ENCODE data around the gene PLEKHS1.

PLEKHS1 gene

DNA sequence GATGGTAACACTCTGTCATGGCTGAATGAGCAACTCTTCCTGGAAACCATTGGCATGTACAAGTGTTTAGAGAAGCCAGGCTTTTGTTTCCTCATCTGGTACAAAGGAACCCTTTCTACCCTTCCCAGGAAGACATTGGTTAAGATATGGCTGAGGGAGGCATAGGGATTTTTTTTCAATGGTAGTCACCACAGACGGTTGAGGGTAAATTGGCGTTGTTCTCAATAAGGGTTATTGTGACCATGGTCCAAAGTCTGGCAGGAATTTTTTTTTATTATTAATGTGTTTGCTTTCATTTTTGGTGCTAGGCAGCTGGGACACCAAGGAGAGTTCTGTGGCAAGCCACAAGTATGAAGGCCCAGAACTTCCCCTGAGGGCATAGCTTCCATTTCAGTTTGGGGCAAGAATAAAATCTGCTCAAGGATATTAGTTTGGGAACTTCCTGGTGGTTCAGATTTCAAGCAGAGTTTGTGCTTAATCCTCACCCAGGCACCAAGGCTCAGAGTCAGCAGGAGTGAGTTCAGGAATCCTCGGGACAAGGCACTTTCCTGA lies at the start of gene PLEKHS1:
Gene PLEKHS1 (plus strand): TSS at position 502 of the 552 bp plus-strand sequence. CDS start 3,596 bp downstream, outside the sequence.
- DNase-seq (ENCODE audit: low read depth), result peak; percentile 26

- DNase-seq (ENCODE audit: low read depth), result peak; percentile 61
Observed at GRCh38 chr10:113704637-113705343, 46.7 kb upstream of the PLEKHS1 start.

GRCh38 chr10:113705344-113705652 lies 46.2 kb upstream of the PLEKHS1 start:
- no peak for DNase-seq (ENCODE audit: low read depth)

- DNase-seq (ENCODE audit: low read depth), result no peak
Observed at GRCh38 chr10:113706623-113707022, 44.9 kb upstream of the PLEKHS1 start.

GRCh38 chr10:113708640-113709039 lies 42.8 kb upstream of the PLEKHS1 start:
- no peak for DNase-seq (ENCODE audit: low read depth)

DNA sequence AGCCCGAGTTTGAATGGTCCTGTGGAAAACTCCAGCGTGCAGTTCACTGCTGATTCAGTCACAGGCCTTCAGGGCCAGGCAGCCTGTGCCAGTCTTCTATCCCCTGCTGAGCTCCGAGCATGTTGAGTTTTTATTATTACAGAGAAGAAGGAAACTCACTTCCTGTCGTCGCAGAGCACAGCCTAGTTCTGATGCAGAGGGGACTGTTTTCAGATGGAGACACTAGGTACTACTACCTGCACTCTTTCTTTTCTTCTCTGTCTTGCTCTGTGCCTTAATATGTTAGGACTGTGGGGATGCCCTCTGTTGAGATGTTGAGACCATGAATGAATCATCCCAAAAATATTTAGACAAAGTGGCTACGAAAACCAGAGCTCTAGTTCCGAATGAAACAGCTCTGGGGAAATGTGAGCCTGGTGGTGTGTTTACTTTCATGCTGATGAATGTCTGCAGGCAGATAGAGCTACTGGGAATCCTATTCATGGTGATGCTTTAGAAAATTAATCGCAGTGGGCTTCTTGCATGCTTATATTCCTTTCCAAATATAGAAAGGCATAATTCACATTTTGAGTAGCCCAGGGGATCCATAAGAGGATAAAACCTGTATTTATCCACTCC lies 42.2 kb upstream of the PLEKHS1 start:
- peak; percentile 85 for DNase-seq (ENCODE audit: low read depth)

DNA sequence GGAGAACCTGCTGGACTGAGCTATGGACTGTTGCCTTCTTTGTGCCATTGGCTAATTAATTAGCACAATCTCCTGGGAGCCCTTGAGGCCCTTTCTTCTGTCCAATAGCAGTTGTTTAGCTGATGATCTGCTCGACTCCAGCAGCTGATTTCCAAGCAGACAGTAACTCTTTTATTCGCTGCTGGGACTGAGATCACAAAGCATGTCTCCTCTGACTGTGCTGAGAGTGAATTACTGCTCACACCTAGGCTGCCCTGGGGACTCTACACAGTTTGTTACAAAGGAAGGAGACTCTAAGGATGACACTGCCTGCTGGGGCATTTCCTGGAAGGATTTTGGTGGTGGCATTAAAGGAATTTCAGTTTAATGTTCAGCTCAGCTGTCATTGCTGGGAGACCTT lies 40.3 kb upstream of the PLEKHS1 start:
- no peak for DNase-seq (ENCODE audit: low read depth)

GRCh38 chr10:113712024-113712423 lies 39.5 kb upstream of the PLEKHS1 start:
- DNase-seq (ENCODE audit: low read depth), result no peak

DNA sequence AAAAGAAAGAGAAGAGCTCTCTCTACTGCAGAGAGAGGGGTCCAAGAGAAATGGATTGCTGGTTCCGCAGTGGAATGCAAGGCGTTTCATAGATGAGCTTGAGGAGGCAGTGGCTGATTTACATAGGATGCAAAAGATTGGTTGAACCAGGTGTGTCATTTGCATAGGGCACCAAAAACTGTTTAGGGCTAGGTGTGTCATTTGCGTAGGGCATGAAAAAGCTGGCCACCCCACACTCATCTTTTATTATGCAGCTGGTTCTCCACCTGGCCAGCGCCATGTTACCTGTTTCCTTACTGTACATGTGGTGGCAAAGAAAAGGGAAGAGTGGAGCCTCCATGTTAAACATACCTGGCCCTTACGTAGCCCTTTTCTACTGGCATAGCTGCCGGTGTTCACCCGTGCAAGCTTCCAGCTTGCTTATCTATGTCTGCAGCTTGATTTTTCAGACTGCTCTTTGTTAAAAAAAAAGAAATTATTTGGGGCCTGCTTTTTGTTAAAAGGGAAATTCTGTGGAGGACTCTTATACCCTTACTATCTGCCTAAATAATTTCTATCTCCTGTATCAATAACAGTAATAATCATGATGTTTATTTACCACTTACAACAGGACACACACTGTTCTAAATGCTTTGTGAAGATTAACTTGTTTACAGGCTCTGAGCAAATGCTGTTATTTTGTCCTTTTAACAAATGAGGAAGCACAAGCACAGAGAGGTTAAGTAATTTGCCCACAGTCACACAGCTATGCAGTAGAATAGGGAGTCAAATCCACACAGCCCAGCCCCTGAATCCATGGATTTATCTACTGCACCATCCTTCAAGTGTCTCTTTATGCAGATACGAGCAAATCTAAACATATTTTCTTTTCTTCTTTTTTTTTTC lies 38.5 kb upstream of the PLEKHS1 start:
- DNase-seq (ENCODE audit: low read depth), result no peak

- DNase-seq (ENCODE audit: low read depth), result no peak
Observed at GRCh38 chr10:113713640-113713982, 37.9 kb upstream of the PLEKHS1 start.

DNA sequence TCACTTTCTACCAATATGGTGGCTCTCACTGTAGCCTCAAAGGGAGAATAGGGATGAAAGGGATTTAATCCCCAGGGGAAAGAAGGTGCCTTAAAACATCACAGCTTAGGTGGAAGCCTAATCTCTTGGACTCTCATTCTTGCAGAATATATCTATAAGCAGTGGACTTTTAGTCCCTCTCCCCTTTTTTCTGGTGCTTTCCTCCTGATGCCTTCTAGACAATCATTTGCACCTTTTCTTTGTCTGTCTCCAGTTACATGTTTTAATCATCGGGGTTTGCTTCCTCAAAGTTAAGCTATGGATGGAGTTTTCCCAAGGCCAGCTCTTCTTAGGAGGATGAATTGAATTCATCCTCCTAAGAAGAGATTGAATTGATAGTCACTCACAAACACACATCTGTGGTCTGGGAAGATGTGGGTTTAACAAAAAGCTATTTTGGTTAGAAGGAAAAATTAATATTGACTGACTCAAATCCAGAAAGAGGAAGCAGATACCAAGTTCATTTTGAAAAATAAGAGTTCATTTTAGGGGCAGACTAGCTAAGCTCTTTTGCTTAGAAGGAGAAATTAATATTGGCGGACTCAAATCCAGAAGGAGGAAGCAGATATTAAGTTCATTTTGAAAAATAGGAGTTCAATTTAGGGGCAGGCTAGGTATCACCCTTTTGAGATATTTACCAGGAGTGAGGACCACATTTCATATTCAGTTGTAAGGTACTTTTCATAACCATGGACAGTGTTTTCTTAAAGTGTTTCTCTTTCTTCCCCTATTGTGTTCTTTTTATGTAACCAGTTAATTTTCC lies 35.2 kb upstream of the PLEKHS1 start:
- DNase-seq (ENCODE audit: low read depth), result no peak

GRCh38 chr10:113718969-113719822 lies 32.3 kb upstream of the PLEKHS1 start:
- DNase-seq (ENCODE audit: low read depth), result no peak

GRCh38 chr10:113720386-113720785 lies 31.1 kb upstream of the PLEKHS1 start:
- DNase-seq (ENCODE audit: low read depth), result no peak

DNA sequence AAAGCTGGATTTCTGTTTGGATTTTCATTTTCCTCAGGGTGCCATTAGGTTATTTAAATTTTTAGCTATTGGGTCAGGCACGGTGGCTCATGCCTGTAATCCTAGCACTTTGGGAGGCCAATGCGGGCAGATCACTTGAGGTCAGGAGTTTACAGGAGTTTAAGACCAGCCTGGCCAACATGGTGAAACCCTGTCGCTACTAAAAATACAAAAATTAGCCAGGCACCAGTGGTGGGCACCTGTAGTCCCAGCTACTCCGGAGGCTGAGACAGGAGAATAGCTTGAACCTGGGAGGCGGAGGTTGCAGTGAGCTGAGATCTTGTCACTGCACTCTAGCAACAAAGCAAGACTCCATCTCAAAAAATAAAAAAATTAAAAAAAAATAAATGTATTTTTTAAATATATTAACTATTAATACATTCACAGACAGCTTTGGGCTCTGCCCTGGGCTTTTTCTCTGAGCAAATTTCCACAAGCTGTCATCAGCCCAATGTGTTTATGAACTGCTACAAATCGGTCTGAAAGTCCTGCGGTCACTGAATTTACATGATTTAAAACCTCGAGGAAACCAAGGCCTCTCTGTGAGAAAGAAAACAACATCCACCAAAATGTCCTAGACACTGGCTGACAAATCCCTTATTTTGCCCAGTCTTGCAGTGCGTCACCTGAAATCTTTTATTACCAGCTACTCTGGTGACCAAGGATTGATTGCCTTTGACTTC lies 19.2 kb upstream of the PLEKHS1 start:
- no peak for DNase-seq (ENCODE audit: low read depth)

GRCh38 chr10:113732966-113733365 lies 18.5 kb upstream of the PLEKHS1 start:
- DNase-seq (ENCODE audit: low read depth), result no peak

DNA sequence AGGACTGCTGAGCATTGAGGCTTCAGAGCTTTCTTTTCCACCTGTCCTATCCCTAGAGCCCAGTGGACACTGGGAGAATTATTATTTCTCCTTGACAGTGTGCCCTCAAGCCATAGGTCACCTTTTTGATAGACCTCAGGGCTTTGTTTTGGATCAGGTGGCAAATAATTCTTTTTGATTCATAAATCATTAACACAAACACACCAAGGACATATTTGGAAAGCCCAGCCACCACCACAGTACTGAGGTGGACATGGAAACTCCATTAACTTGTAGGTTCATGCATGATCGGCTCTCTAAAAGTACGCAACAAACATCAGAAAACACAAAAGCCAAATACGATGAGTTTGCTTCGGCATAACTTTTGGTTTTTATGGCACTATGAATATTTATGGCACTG lies 17.8 kb upstream of the PLEKHS1 start:
- no peak for DNase-seq (ENCODE audit: low read depth)

GRCh38 chr10:113735913-113736312 lies 15.6 kb upstream of the PLEKHS1 start:
- DNase-seq (ENCODE audit: low read depth), result no peak

DNA sequence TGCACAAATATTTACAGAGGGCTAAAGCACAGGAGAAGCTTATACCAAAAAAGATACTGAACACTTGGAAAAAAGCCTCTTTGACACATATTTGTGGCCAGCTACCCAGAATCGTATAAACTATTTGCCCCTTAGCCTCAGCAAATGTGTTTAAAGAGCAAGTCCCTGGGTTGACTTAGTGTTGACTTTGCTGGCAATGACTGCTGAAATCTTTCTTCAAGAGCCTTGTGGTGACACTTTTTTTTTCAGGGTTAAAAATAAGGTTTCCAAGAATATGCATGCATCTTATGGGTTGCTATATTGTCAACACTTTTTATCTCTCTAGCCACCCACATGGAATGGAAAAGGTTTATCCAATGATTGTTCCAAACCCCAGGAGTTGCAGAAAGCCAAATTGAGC lies 14.9 kb upstream of the PLEKHS1 start:
- no peak for DNase-seq (ENCODE audit: low read depth)

DNA sequence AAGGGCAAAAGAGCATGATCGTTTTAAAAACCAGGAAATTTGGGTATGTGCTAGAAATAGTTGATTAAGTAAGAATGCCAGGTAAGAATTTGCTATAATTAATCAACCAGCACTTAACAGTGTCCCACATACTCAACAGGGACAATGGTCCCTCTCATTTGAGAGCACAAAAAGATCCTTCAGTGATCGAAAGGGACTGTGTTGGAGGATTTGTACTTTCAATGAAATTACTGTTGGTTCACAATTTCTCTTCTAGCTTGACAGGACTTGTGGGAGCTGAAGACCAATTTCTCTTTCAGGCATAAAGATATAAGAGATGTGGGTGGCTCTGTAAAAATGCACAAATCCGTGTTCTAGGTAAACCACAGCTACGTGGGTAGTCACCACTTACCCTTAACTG lies 12.5 kb upstream of the PLEKHS1 start:
- DNase-seq (ENCODE audit: low read depth), result no peak

DNA sequence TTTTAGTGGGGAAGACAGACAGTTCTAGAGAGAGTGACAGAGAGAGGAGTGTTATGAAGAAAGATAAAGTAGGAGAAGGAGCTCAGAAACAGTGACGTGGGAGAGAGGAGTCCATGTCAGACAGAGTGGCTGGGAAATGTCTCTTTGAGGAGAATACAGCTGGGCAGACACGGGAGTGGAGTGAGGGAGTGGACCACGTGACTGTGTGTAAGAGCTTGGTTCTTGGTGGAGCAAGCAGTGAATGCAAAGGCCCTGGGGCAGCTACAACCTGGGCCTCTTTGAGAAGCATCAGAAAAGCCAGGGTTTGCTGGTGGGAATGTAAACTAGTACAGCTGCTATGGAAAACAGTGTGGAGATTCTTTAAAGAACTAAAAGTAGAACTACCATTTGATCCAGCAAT lies 11.9 kb upstream of the PLEKHS1 start:
- no peak for DNase-seq (ENCODE audit: low read depth)
